ENCODE measurements around the gene SLC6A17. TPM values are rescaled to one million over a fixed set of nuclear protein-coding genes. Genes with fewer than 3 reads are reported as not detected.

SLC6A17 gene
- total and polyA plus RNA-seq, 2 donors (not counting 1 experiment from before 2014, with no cell fraction given), result not detected

- ChIA-PET POLR2A (no interaction called here), CTCF (interaction anchor here (2.7 kb wide), 1 partner anchor 10 kb away, joined by 10 read pairs; no protein-coding TSS in a partner anchor)
- Histone ChIP-seq H3K9ac (ENCODE audit: low read length) (no peak overlapping the region), H4K20me1 (ENCODE audit: control insufficient read depth, insufficient read depth, low read length, poor library complexity, severe bottlenecking) (no peaks in the 10 kb centered on the region), H3K4me3 (ENCODE audit: control extremely low read depth in 1 of 5, extremely low read depth in 1 of 5, insufficient read depth in 1 of 5, low read depth in 2 of 5, low read length in 4 of 5) (no peak overlapping the region), H3K4me1 (ENCODE audit: control insufficient read depth in 2 of 2, insufficient read depth in 2 of 2, low read length in 2 of 2) (no peaks in the 10 kb centered on the region), H3K27me3 (replicated peaks in 1 of 4; ENCODE audit: control extremely low read depth in 1 of 4, control insufficient read depth in 3 of 4, insufficient read depth in 4 of 4, low read length in 3 of 4) (peaks cover 0 to 4% (median 1%) of the 10 kb centered on the region in 4 experiments), H3K4me2 (replicated peaks; ENCODE audit: low read depth, low read length, poor library complexity, severe bottlenecking) (no peak overlapping the region), H2AFZ (ENCODE audit: insufficient read depth, low read depth, low read length, poor library complexity, severe bottlenecking) (no peak overlapping the region), H3K9me3 (ENCODE audit: control extremely low read depth in 1 of 3, control insufficient read depth in 2 of 3, insufficient read depth in 1 of 3, low read length in 2 of 3) (no peaks in the 10 kb centered on the region), H3K79me2 (ENCODE audit: control insufficient read depth, insufficient read depth, low read length) (no peaks in the 10 kb centered on the region), H3K36me3 (replicated peaks in 1 of 2; ENCODE audit: control extremely low read depth in 1 of 2, control insufficient read depth in 1 of 2, extremely low read depth in 1 of 2, insufficient read depth in 2 of 2, low read length in 1 of 2) (no peaks in the 10 kb centered on the region), H3K27ac (ENCODE audit: low read length in 2 of 2) (no peak overlapping the region)
- peaks cover 56% of the 10 kb centered on the region for H3K27me3 Mint-ChIP-seq
- no peak overlapping the region for H3K4me3 Mint-ChIP-seq
- WGBS (ENCODE audit: insufficient coverage), result 64% methylated on average over 5 of the region's 5 CpGs
- H3K4me1 Mint-ChIP-seq, result no peaks in the 10 kb centered on the region
- ATAC-seq (ENCODE audit: low read depth), result no peak
- no peaks in the 10 kb centered on the region for H3K9me3 Mint-ChIP-seq (ENCODE audit: insufficient read depth)
- no peak for DNase-seq
- TF ChIP-seq, protein P1, sequence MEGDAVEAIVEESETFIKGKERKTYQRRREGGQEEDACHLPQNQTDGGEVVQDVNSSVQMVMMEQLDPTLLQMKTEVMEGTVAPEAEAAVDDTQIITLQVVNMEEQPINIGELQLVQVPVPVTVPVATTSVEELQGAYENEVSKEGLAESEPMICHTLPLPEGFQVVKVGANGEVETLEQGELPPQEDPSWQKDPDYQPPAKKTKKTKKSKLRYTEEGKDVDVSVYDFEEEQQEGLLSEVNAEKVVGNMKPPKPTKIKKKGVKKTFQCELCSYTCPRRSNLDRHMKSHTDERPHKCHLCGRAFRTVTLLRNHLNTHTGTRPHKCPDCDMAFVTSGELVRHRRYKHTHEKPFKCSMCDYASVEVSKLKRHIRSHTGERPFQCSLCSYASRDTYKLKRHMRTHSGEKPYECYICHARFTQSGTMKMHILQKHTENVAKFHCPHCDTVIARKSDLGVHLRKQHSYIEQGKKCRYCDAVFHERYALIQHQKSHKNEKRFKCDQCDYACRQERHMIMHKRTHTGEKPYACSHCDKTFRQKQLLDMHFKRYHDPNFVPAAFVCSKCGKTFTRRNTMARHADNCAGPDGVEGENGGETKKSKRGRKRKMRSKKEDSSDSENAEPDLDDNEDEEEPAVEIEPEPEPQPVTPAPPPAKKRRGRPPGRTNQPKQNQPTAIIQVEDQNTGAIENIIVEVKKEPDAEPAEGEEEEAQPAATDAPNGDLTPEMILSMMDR (IDR thresholded peaks at IDR 0.05), result no peak
- intact Hi-C loops (cut with micrococcal nuclease), result no loop called here
- no peak overlapping the region for H3K27ac Mint-ChIP-seq
These were observed 36.7 kb upstream of the SLC6A17 start for GRCh38 chr1:110113551-110113950.

- H3K4me3 ChIP-seq (ENCODE audit: control extremely low read depth in 1 of 5, extremely low read depth in 1 of 5, insufficient read depth in 1 of 5, low read depth in 2 of 5, low read length in 4 of 5), result no peak overlapping the region
- H3K9me3 Mint-ChIP-seq (ENCODE audit: insufficient read depth), result no peaks in the 10 kb centered on the region
- H3K27ac Mint-ChIP-seq, result no peak overlapping the region
- H3K4me1 ChIP-seq (ENCODE audit: control insufficient read depth in 2 of 2, insufficient read depth in 2 of 2, low read length in 2 of 2), result no peaks in the 10 kb centered on the region
- H3K27me3 Mint-ChIP-seq, result peaks cover 53% of the 10 kb centered on the region
- DNase-seq (no peak), ATAC-seq (ENCODE audit: low read depth) (no peak)
- H3K9me3 ChIP-seq (ENCODE audit: control extremely low read depth in 1 of 3, control insufficient read depth in 2 of 3, insufficient read depth in 1 of 3, low read length in 2 of 3), result no peaks in the 10 kb centered on the region
- no peaks in the 10 kb centered on the region for H3K36me3 ChIP-seq (replicated peaks in 1 of 2; ENCODE audit: control extremely low read depth in 1 of 2, control insufficient read depth in 1 of 2, extremely low read depth in 1 of 2, insufficient read depth in 2 of 2, low read length in 1 of 2)
- H3K4me2 ChIP-seq (replicated peaks; ENCODE audit: low read depth, low read length, poor library complexity, severe bottlenecking), result no peak overlapping the region
- no peak overlapping the region for H3K9ac ChIP-seq (ENCODE audit: low read length)
- H3K4me3 Mint-ChIP-seq, result no peak overlapping the region
- H2AFZ ChIP-seq (ENCODE audit: insufficient read depth, low read depth, low read length, poor library complexity, severe bottlenecking), result no peak overlapping the region
- no peak overlapping the region for H3K27ac ChIP-seq (ENCODE audit: low read length in 2 of 2)
- intact Hi-C loops (cut with micrococcal nuclease), result no loop called here
- ChIA-PET POLR2A (no interaction called here), CTCF (interaction anchor here (2.7 kb wide), 1 partner anchor 10 kb away, joined by 10 read pairs; no protein-coding TSS in a partner anchor)
- TF ChIP-seq EZH2 (IDR thresholded peaks at IDR 0.05; ENCODE audit: borderline replicate concordance, insufficient read depth, low read depth, low read length, poor library complexity, severe bottlenecking), result no peak
- TF ChIP-seq, protein P1 (IDR thresholded peaks at IDR 0.05), result no peak
- no peaks in the 10 kb centered on the region for H4K20me1 ChIP-seq (ENCODE audit: control insufficient read depth, insufficient read depth, low read length, poor library complexity, severe bottlenecking)
- peaks cover 0 to 4% (median 1%) of the 10 kb centered on the region in 4 experiments for H3K27me3 ChIP-seq (replicated peaks in 1 of 4; ENCODE audit: control extremely low read depth in 1 of 4, control insufficient read depth in 3 of 4, insufficient read depth in 4 of 4, low read length in 3 of 4)
- no peaks in the 10 kb centered on the region for H3K4me1 Mint-ChIP-seq
- H3K79me2 ChIP-seq (ENCODE audit: control insufficient read depth, insufficient read depth, low read length), result no peaks in the 10 kb centered on the region
- 100% methylated on average over 1 of the region's 5 CpGs for WGBS (ENCODE audit: insufficient coverage)
These were observed 36.1 kb upstream of the SLC6A17 start for GRCh38 chr1:110114173-110114572.
